COLO829 (cell line): Measurements from ENCODE around the gene ILK.

Experiments
- DNase-seq: peaks from one replicate; pipeline ENCODE4 v3.0.0; 2012; ENCODE audit warnings: low spot score

Gene ILK

GRCh38 chr11:6574816-6575715 lies 28.5 kb upstream of the ILK start:
- peak; percentile 26 for DNase-seq

DNA sequence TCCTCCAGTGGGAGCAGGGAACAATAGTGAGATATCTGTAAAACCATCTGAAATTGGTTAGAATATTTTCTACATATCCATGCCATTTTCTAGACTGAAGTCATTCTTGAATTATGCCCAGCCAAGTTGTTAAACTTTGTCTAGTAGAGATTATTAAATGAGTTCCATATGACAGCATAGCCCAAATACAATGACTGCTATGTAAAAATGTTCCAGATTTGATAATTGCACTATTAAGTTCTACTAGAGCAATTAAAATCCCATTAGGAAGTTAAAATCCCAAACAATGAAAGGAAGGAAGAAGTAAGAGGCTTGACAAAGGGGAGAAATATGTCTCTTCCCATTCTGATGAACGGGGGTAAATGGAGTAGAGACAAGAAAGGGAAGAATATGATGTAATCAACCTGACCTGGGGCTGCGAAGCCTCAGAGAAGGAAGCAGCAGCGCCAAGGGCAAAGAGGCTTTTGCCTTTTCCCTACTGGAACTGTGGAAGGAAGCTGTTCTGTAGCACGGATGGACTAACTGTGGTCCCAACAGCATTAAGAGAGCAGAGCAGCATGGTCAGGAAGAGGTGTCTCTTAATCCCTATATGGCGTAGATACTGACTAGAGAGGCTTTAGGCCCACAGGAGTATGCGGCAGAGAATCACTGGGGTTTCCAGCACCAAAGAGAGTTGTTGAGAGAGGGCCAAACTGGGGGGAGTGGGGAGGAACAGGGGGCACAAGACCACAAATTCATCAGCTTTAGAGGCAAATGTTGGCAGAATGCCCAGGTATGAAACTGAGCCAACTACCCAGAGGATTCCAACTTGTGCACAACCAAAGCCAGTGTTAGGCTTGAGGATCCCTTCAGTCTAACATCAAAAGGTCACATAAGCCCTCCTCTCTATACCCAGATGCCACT lies 26.9 kb upstream of the ILK start:
- DNase-seq = peak; percentile 75

DNA sequence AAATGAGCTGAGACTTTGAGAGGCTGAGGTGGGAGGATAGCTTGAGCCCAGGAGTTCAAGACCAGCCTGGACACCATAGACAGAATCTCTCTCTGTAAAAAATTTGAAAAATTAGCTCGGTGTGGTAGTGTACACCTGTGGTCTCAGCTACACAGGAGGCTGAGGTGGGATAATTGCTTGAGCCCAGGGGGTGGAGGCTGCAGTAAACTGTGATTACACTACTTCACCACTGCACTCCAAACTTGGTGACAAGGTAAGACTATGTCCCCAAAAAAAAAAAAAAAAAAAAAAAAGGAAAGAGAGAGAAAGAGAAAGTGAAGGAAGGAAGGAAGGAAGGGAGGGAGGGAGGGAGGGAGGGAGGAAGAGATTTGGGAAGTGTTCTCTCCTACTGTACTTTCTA lies 25.4 kb upstream of the ILK start:
- DNase-seq = no peak

GRCh38 chr11:6579681-6580080 lies 23.9 kb upstream of the ILK start:
- DNase-seq = no peak

GRCh38 chr11:6583584-6583983 lies 20.0 kb upstream of the ILK start:
- no peak for DNase-seq

- DNase-seq = no peak
These were observed 19.0 kb upstream of the ILK start for GRCh38 chr11:6584528-6584927.

GRCh38 chr11:6586434-6587359 lies 16.9 kb upstream of the ILK start:
- no peak for DNase-seq

DNA sequence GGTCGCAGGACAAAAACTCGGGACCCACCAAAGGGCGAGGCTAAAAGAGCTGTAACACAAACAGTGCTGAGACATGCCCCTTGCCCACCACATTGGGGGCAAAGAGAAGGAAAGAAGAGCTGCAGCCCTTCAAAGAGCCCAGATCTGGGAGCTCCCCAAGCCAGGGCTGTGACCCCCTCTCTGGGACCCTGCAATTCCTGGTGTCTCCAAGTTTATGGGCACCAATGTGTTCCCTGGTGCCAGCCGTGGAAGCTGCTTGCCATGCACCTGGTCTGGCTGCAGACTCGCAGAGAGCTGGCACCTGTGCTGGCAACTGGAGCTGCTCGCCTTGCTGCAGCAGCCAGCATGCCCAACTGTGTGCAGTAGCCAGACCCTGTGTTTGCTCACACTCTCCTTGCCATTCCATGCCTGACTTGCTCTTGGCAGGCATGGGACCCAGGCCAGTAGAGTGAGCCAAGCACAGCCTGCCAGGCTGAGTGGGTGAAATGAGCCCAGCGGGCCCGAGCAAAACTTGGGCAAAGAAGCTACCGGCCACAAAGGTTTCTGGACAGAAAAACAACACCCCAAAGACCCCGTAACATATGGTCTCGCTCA lies 16.1 kb upstream of the ILK start:
- DNase-seq = no peak

DNA sequence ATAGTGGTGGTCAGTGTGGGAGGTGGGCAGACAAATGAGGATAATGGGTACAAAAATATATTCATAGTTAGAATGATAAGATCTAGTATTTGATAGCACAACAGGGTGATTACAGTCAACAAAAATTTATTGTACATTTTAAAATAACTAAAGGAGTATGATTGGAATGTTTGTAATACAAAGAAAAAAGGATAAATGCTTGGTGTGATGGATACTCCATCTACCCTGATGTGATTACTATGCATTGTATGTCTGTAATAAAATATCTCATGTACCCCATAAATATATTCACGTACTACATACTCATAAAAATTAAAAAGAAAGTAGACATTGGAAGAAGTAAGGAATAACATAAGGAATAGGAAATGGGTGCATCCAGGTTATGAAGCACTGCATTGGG lies 15.6 kb upstream of the ILK start:
- DNase-seq = no peak

- no peak for DNase-seq
These were observed 9.3 kb upstream of the ILK start for GRCh38 chr11:6594142-6594768.

GRCh38 chr11:6596239-6596877 lies 7.2 kb upstream of the ILK start:
- no peak for DNase-seq

GRCh38 chr11:6598555-6598954 lies 5.0 kb upstream of the ILK start:
- no peak for DNase-seq

- DNase-seq = no peak
These were observed 4.1 kb upstream of the ILK start for GRCh38 chr11:6599449-6599848.

DNA sequence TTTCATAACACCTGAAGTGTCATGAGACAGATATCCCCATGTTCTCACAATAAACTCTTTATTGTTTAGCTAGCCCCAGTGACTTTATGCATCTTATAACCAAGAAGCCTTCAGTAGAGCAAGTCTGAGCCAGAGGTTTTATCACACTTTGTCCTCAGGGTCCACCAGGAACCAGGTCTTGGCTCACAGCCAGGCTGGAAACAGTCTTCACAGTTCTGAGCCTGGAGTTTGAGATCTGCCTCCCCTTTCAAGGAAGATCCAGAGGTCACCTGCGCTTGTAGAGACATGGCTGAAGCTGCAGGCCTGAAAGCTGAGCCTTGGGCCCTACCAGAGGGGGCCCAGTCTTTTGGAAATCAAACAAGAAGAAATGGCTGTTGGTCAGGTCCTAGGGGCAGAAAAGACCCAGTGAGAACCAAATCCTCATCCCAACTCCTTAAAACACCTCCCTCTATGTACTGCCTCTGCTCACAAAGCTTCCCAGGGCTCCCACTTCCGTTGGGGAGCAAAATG lies 3.6 kb upstream of the ILK start:
- DNase-seq = no peak

GRCh38 chr11:6601041-6601461 lies 2.5 kb upstream of the ILK start:
- no peak for DNase-seq

DNA sequence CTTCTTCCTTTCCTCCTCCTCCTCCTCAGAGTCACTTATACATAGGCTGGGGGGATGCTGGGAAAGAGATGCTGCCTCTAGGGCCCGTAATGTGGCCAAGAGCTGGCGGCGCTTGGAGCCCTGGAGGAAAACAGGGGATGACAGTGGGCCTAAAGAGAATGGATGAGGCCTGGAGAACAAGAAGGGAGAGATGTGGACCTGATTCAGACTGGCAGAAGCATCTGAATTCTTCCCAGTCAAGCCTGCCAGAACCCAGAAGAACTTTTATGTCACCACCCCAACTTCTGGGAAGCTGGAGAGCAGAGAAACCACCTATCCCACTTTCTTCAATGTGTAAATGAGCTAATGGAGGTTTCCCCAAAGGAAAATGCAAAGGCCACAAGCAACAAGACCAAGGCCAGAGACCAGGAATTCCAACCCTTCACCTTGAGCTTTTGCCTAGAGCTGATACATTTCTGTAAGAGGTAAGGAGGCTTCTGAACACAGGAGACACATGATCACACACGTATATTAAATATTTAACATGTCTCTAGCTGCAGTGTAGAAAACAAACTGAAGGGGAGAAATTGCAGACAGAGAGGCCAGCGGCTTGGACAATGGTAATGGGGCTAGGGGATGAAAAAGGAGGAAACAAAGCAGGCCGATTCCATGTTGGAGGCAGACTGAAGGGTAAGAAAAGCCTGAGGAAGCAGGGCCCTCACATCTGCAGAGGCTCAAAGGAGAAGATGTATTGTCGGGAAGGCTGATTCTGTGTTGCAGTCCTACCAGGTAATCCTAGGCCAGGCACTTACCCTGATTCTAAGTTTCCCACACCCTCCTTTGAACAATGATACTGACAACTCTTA lies 1.3 kb upstream of the ILK start:
- no peak for DNase-seq

- DNase-seq = peak; percentile 63
These were observed 580 bp downstream of the ILK start for GRCh38 chr11:6604081-6604626.

DNA sequence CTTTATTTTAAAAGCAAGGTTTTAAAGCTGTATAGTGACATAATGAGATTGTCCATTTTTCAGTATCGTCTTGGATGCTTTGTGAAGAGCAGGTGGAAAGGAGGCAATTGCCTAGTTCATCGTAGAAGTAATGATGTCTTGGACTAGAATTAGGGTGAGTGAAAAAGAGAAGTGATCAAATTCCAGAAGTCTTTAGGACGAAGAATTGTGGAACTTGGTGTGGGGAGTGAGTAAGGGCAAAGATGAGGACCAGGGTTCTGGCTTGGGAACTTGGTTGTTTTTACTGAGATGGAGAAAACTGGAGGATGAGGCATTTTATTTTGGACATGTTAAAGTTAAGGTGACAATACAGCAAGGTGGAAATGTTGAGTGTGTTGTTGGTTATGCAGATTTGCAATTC lies 1.2 kb downstream of the ILK start:
- DNase-seq = no peak
